ENCODE data around the gene AMOT. TPM values are rescaled to one million over a fixed set of nuclear protein-coding genes. Genes with fewer than 3 reads are reported as not detected.

AMOT gene
- total and polyA plus RNA-seq, 2 of the 4 experiments (the other 2 are of a cell fraction), result 4.7 to 9.1 TPM

DNA sequence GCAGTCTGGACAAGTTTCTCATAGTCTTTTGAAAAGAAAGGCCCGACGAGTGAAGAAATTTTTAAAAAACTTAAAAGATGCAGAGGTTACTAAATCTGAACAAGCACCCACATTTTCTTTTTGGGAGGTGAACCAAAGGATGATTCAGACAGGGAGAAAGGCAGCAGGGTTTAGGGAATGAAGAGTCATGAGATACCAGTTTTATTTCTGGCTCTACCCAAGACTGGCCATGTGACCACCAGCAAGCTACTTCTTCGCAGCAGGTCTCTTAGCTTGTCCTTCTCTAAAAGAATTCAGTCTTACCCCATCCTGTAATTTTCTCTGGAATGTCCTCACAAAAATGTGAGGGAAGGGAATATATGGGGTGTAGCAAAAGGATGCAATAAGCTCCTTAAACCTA, 37.6 kb downstream of the AMOT start:
- WGBS, 2 experiments (ENCODE audit: extremely low coverage in 2 of 2, insufficient read length in 1 of 2), result no CpG with 5 or more reads among the region's 3 CpGs
- CTCF ChIA-PET, result no interaction called here

More for the DNA sequence above, 37.6 kb downstream of the AMOT start:
- intact Hi-C loops (cut with micrococcal nuclease), result no loop called here
- no peak overlapping the region for H2AK9ac ChIP-seq (replicated peaks; ENCODE audit: low read depth, low read length, poor library complexity)
- H2AFZ ChIP-seq (replicated peaks; ENCODE audit: low read length, poor library complexity), result no peak overlapping the region
- in situ Hi-C loops (cut with MboI; ENCODE audit: low sequenced_read_pairs), result no loop called here
- H3K27ac ChIP-seq (ENCODE audit: insufficient read depth, low read length), result no peak overlapping the region
- H4K5ac ChIP-seq (ENCODE audit: low read depth, low read length), result no peak overlapping the region
- no peak overlapping the region for H4K91ac ChIP-seq (ENCODE audit: insufficient read depth, low read depth, low read length)
- H3K18ac ChIP-seq (ENCODE audit: low read depth, low read length), result no peak overlapping the region
- H3K56ac ChIP-seq (ENCODE audit: extremely low read depth, insufficient read depth, low read length), result no peak overlapping the region
- H3K36me3 ChIP-seq (ENCODE audit: control insufficient read depth, insufficient read depth, low read length), result no peaks in the 10 kb centered on the region
- TF ChIP-seq MAZ (IDR thresholded peaks at IDR 0.05; ENCODE audit: borderline replicate concordance, low read depth, low read length) (no peak), NFE2L2 (IDR thresholded peaks at IDR 0.05; ENCODE audit: low read depth, low read length) (no peak), CHD1 (IDR thresholded peaks at IDR 0.05; ENCODE audit: low read depth, low read length) (no peak), RCOR1 (IDR thresholded peaks at IDR 0.05; ENCODE audit: insufficient replicate concordance, low read length) (no peak), SMC3 (IDR thresholded peaks at IDR 0.05; ENCODE audit: low read depth, low read length) (no peak), MAFK (IDR thresholded peaks at IDR 0.05; ENCODE audit: low read depth, low read length) (no peak), CEBPB (IDR thresholded peaks at IDR 0.05; ENCODE audit: low read depth, low read length) (no peak), BHLHE40 (IDR thresholded peaks at IDR 0.05; ENCODE audit: low read depth, low read length) (no peak), POLR2A (IDR thresholded peaks at IDR 0.05; ENCODE audit: low read depth, low read length) (no peak), FOS (IDR thresholded peaks at IDR 0.05; ENCODE audit: low read depth, low read length) (no peak), RFX5 (IDR thresholded peaks at IDR 0.05; ENCODE audit: low read depth, low read length) (no peak), RAD21 (IDR thresholded peaks at IDR 0.05; ENCODE audit: low read length) (no peak), MXI1 (IDR thresholded peaks at IDR 0.05; ENCODE audit: borderline replicate concordance, low read depth, low read length) (no peak)
- TF ChIP-seq, protein P1, sequence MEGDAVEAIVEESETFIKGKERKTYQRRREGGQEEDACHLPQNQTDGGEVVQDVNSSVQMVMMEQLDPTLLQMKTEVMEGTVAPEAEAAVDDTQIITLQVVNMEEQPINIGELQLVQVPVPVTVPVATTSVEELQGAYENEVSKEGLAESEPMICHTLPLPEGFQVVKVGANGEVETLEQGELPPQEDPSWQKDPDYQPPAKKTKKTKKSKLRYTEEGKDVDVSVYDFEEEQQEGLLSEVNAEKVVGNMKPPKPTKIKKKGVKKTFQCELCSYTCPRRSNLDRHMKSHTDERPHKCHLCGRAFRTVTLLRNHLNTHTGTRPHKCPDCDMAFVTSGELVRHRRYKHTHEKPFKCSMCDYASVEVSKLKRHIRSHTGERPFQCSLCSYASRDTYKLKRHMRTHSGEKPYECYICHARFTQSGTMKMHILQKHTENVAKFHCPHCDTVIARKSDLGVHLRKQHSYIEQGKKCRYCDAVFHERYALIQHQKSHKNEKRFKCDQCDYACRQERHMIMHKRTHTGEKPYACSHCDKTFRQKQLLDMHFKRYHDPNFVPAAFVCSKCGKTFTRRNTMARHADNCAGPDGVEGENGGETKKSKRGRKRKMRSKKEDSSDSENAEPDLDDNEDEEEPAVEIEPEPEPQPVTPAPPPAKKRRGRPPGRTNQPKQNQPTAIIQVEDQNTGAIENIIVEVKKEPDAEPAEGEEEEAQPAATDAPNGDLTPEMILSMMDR (conservative IDR thresholded peaks at IDR 0.05; ENCODE audit: low read depth, low read length), result no peak
- TF ChIP-seq, protein P2, sequence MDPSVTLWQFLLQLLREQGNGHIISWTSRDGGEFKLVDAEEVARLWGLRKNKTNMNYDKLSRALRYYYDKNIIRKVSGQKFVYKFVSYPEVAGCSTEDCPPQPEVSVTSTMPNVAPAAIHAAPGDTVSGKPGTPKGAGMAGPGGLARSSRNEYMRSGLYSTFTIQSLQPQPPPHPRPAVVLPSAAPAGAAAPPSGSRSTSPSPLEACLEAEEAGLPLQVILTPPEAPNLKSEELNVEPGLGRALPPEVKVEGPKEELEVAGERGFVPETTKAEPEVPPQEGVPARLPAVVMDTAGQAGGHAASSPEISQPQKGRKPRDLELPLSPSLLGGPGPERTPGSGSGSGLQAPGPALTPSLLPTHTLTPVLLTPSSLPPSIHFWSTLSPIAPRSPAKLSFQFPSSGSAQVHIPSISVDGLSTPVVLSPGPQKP (IDR thresholded peaks at IDR 0.05; ENCODE audit: borderline replicate concordance, low read depth, low read length), result no peak
- TF ChIP-seq, protein P3, sequence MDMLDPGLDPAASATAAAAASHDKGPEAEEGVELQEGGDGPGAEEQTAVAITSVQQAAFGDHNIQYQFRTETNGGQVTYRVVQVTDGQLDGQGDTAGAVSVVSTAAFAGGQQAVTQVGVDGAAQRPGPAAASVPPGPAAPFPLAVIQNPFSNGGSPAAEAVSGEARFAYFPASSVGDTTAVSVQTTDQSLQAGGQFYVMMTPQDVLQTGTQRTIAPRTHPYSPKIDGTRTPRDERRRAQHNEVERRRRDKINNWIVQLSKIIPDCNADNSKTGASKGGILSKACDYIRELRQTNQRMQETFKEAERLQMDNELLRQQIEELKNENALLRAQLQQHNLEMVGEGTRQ (IDR thresholded peaks at IDR 0.05; ENCODE audit: low read depth, low read length), result no peak
- H3K14ac ChIP-seq (replicated peaks; ENCODE audit: low read depth, low read length), result no peak overlapping the region
- ATAC-seq (ENCODE audit: low read depth), result no peak
- DNase-seq, result no peak
- BruUV-seq (replicated peaks), result no TSS peak
- dilution Hi-C loops (cut with HindIII; ENCODE audit: low sequenced_read_pairs, unreplicated experiment), result no loop called here
- no peaks in the 10 kb centered on the region for H3K9me3 ChIP-seq (ENCODE audit: control insufficient read depth, insufficient read depth, low read length)
- H3K4ac ChIP-seq (ENCODE audit: low read depth, low read length), result no peak overlapping the region
- no peak overlapping the region for H2AK5ac ChIP-seq (ENCODE audit: low read depth, low read length)
- no peaks in the 10 kb centered on the region for H4K20me1 ChIP-seq (ENCODE audit: insufficient read depth, low read length)
- POLR2A ChIA-PET (ENCODE audit: unreplicated experiment), result no interaction called here
- no peak overlapping the region for H2BK5ac ChIP-seq (ENCODE audit: low read depth, low read length, poor library complexity, severe bottlenecking)
- H3K27me3 ChIP-seq (ENCODE audit: control insufficient read depth, insufficient read depth, low read length), result no peaks in the 10 kb centered on the region
- H3K9me1 ChIP-seq (ENCODE audit: insufficient read depth, low read length), result no peaks in the 10 kb centered on the region
- no peak overlapping the region for H3K4me3 ChIP-seq (ENCODE audit: insufficient read depth, low read depth, low read length)
- H4K8ac ChIP-seq (ENCODE audit: low read depth in 2 of 2, low read length in 2 of 2), result no peak overlapping the region
- no peak overlapping the region for H2BK15ac ChIP-seq (ENCODE audit: low read depth, low read length)
- no peak overlapping the region for H2BK20ac ChIP-seq (ENCODE audit: low read depth, low read length)
- no peak overlapping the region for H2BK120ac ChIP-seq (ENCODE audit: low read depth, low read length)
- H3K4me1 ChIP-seq (ENCODE audit: control insufficient read depth, insufficient read depth, low read length), result no peaks in the 10 kb centered on the region
- no peaks in the 10 kb centered on the region for H3K79me1 ChIP-seq (ENCODE audit: low read depth in 1 of 2, low read length in 2 of 2)
- H3K9ac ChIP-seq (ENCODE audit: low read depth, low read length), result no peak overlapping the region
- H3K23ac ChIP-seq (ENCODE audit: low read depth, low read length), result no peak overlapping the region
- no peak overlapping the region for H3K4me2 ChIP-seq (ENCODE audit: low read depth, low read length)
